Activated naive CD8-positive, alpha-beta T cell treated with anti-CD3 and anti-CD28 coated beads, Interleukin-2, amount 10 ng/mL, durations not matched to agents 7 days and 5 days (primary cell): ENCODE measurements around the gene UQCC2. TPM values are rescaled to one million over a fixed set of nuclear protein-coding genes. Genes with fewer than 3 reads are reported as not detected.

Experiments used
- ATAC-seq: fragments of 150-1000 bp; cut with Tn5 transposase; one replicate; pipeline ENCODE4 v1.10.0; 2021; ENCODE audit warnings: low read depth, moderate library complexity
- POLR2A ChIA-PET: fragments of 350-600 bp; sonication (Branson Sonifier 250); formaldehyde crosslinking; loops from one replicate; lab custom pipeline; 2021; ENCODE audit warnings: antibody characterized with exemption; lab: Charles Lee
- DNase-seq: peaks from one replicate; pipeline ENCODE4 v3.0.0; 2021
- H3K27ac Mint-ChIP-seq: one replicate; pipeline ENCODE4 v1.8.0; 2022; ENCODE audit warnings: mild to moderate bottlenecking, mixed read lengths
- H3K27me3 Mint-ChIP-seq: one replicate; pipeline ENCODE4 v1.8.0; 2022; ENCODE audit warnings: mild to moderate bottlenecking, moderate library complexity, mixed read lengths
- H3K36me3 Mint-ChIP-seq: one replicate; pipeline ENCODE4 v1.8.0; 2021; ENCODE audit warnings: mild to moderate bottlenecking, mixed read lengths
- H3K4me1 Mint-ChIP-seq: one replicate; pipeline ENCODE4 v1.8.0; 2021; ENCODE audit warnings: mixed read lengths
- H3K4me3 Mint-ChIP-seq: one replicate; pipeline ENCODE4 v1.8.0; 2022; ENCODE audit warnings: mild to moderate bottlenecking, moderate library complexity, mixed read lengths
- H3K9me3 Mint-ChIP-seq: one replicate; pipeline ENCODE4 v1.8.0; 2021; ENCODE audit warnings: mixed read lengths
- microRNA-seq: library from miRNA; unstranded; fragments of <30 nt; microRNA quantifications from one replicate; pipeline ENCODE4 v1.2.0, GENCODE V29; 2022
- total RNA-seq, 2 experiments: library from RNA; stranded (reverse); gene quantifications; one replicate each; pipeline ENCODE4 v1.2.3, GENCODE V29; 2021

UQCC2 gene
- total RNA-seq, 2 experiments from 2014 or later = 60.9 to 64.0 TPM

DNA sequence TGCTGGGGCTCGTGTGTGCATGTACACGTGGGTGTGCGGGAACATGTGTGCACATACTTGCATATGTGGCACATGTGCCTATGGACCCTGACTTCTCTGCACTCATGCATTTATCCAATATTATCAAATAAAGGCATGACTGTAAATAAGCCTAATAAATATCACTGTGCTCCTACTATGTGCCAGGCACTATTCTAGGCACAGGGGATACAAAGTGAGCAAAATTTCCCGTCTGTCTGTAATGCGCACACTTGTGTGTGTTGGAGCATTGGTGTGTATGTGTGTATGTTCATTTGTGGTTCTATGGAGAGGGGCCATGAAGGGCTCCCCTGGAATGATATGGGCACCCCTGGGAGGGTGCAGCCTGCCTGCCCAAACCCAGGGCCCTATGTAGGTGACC is 48.5 kb downstream of the UQCC2 start:
- Mint-ChIP-seq H3K9me3 (no peaks in the 10 kb centered on the region), H3K36me3 (peaks cover 5% of the 10 kb centered on the region), H3K27ac (no peak overlapping the region), H3K4me1 (no peaks in the 10 kb centered on the region), H3K4me3 (no peak overlapping the region), H3K27me3 (no peaks in the 10 kb centered on the region)
- no peak for DNase-seq
- POLR2A ChIA-PET = no interaction called here
- ATAC-seq = no peak

DNA sequence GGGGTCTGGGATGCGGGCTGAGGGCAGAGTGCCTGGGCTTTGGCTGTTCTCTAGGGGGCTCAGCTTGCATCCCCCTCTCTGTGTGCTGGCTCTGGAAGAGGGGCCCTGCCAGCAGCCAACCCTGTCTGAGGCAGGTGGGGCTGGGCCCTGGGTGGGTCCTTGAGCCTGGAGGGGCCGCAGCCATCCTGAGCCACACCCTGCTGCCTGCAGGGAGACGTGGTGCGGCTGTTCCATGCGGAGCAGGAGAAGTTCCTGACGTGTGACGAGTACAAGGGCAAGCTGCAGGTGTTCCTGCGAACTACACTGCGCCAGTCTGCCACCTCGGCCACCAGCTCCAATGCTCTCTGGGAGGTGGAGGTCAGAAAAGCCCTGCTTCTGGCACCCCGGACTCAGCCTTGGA is 49.2 kb downstream of the UQCC2 start:
- DNase-seq (no peak), ATAC-seq (no peak)
- POLR2A ChIA-PET = no interaction called here
- Mint-ChIP-seq H3K27ac (no peak overlapping the region), H3K4me1 (no peaks in the 10 kb centered on the region), H3K36me3 (peaks cover 5% of the 10 kb centered on the region), H3K27me3 (no peaks in the 10 kb centered on the region), H3K4me3 (no peak overlapping the region), H3K9me3 (no peaks in the 10 kb centered on the region)

DNA sequence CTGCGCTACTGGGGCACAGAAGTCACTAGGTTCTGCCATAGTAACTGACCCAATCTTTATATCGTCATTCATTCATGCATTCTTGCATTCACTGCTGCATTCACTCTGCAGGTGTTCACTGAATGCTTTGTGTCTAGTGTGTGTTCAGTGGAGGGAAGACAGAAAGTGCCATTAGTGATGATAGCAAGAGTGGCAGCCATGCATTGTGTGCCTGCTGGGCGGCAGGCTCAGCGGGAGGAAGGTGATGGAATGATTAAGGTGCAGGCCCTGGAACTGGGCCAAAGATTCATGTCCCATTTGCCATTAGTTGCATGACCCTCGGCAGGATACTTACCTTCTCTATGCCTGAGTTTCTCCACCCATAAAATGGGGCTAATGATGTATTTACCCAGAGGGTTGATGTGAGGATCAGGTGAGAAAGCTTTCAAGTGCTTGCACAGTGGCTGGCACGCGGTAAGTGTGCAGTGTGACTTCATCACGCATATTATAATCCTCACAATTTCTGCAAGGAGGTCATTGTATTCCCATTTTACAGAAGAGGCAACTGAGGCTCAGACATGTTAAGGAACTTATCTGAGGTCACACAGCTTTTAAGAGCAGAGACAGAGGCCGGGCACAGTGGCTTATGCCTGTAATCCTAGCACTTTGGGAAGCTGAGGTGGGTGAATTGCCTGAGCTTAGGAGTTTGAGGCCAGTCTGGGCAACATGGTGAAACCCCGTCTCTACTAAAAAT is 50.2 kb downstream of the UQCC2 start:
- Mint-ChIP-seq H3K4me3 (no peak overlapping the region), H3K9me3 (no peaks in the 10 kb centered on the region), H3K4me1 (no peaks in the 10 kb centered on the region), H3K27ac (no peak overlapping the region), H3K27me3 (no peaks in the 10 kb centered on the region), H3K36me3 (peaks cover 5% of the 10 kb centered on the region)
- ATAC-seq = no peak
- POLR2A ChIA-PET = no interaction called here
- DNase-seq = no peak

DNA sequence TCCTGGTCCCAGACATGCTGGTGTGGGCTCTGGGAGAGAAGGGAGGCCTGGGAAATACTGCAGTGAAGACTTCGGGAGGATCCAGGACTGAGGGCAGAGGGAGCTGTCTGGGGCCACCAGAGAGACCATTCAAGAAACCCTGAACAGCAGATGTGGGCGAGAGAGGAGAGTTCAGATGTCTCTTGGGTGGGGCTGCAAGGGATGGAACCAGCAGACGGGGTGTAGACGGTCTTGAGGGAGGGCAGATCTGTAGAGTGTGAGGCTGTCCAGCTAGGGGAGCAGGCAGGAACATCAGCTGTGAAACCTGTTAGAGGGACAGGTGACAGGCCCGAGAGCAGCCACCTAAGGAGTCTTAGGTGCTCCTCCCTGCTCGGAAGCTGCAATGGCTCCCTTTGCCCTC is 51.5 kb downstream of the UQCC2 start:
- POLR2A ChIA-PET = no interaction called here

DNA sequence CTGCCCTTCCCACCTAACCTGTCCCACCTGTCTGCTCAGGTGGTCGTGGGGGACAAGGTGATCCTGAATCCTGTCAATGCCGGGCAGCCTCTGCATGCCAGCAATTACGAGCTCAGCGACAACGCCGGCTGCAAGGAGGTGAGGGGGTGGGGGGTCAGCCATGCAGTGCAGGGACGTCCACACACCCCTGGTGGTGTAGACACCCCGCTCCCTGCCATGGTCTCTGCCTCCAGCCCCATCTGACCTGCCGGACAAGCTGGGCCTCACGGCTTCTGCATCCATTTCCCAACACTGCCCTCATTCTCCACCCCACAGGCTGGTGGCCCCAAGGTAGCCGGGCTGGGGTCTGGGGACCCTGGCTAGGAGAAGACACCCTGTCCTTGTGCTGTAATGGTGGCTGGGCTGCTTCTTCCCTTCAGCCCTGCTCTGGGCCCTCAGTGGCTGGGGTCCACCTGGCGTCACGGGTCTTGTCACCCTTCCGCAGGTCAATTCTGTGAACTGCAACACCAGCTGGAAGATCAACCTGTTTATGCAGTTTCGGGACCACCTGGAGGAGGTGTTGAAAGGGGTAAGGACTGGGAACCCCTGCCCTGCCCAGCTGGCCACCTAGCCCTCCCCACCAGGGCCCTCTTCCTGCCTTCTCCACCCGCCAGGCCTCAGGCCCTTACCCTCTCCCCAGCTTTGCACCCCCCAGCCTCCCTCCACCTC is 52.4 kb downstream of the UQCC2 start:
- DNase-seq (no peak), ATAC-seq (no peak)
- H3K27me3 Mint-ChIP-seq = no peaks in the 10 kb centered on the region
- no peak overlapping the region for H3K27ac Mint-ChIP-seq
- peaks cover 4% of the 10 kb centered on the region for H3K4me1 Mint-ChIP-seq
- no peak overlapping the region for H3K4me3 Mint-ChIP-seq
- H3K9me3 Mint-ChIP-seq = no peaks in the 10 kb centered on the region
- POLR2A ChIA-PET = no interaction called here
- peaks cover 10% of the 10 kb centered on the region for H3K36me3 Mint-ChIP-seq

More for the DNA sequence above, 51.5 kb downstream of the UQCC2 start:
- no peaks in the 10 kb centered on the region for H3K9me3 Mint-ChIP-seq
- H3K4me3 Mint-ChIP-seq = no peak overlapping the region
- no peaks in the 10 kb centered on the region for H3K27me3 Mint-ChIP-seq
- no peak for ATAC-seq
- H3K4me1 Mint-ChIP-seq = no peaks in the 10 kb centered on the region
- no peak for DNase-seq
- H3K27ac Mint-ChIP-seq = peak overlapping the region; percentile 34
- peaks cover 5% of the 10 kb centered on the region for H3K36me3 Mint-ChIP-seq

DNA sequence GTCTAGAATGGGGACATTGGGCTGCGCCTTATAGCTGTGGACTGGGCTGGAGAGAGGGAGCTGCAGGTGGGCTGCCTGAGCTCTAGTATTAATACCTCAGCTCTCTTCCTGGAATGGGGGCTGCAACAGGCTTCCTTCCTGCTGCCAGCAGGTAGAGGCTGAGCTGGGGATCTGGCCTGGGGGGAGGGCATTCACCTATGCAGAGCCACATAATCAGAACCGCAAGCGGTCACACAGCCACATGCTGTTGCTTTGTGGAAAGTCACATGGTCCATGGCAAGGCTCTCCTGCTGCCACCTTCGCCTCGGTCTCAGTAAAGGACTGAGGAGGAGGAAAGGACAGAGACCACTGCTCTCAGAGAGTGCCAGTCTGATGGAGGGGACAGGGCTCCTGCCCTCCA is 54.7 kb downstream of the UQCC2 start:
- DNase-seq = no peak
- ATAC-seq = no peak
- H3K27me3 Mint-ChIP-seq = no peaks in the 10 kb centered on the region
- H3K4me3 Mint-ChIP-seq = no peak overlapping the region
- no peak overlapping the region for H3K27ac Mint-ChIP-seq
- peaks cover 8% of the 10 kb centered on the region for H3K36me3 Mint-ChIP-seq
- H3K9me3 Mint-ChIP-seq = no peaks in the 10 kb centered on the region
- H3K4me1 Mint-ChIP-seq = peaks cover 4% of the 10 kb centered on the region
- POLR2A ChIA-PET = no interaction called here

DNA sequence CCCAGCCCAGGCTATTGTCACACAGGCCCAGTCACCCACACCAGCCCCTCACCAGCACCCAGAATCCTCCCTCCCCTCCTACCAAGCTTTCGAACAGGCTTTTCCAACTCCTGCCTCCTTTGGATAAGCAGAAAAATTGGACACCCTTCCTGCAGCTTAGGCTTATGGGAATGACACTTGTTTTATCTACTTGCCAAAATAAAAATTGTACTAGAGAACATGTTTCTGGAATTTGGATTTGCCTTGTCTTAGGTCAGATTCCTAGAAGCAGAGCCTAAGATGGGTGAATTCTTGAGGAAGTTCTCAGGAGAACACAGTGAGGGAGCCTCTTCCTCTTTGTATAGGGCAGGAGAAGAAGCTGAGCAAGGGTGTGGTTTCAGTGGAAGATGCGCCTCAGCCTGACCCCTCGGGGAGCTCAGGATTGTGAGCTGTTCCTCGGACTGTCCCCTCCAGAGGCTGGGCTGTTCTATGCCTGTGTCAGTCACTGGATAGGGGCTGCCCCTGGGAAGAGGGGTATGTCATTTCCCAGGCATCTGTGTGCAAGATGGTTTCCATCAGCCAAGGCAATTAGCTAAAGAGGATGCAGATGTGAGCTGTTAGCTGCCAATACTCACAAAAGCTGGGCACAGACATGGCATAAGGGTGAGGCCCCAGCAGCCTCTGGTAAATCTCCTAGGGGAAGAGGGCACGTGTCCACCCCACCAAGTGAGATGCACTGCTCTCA is 56.5 kb downstream of the UQCC2 start:
- Mint-ChIP-seq H3K4me1 (peaks cover 6% of the 10 kb centered on the region), H3K27ac (no peak overlapping the region), H3K36me3 (peaks cover 10% of the 10 kb centered on the region), H3K9me3 (no peaks in the 10 kb centered on the region), H3K4me3 (no peak overlapping the region), H3K27me3 (no peaks in the 10 kb centered on the region)
- POLR2A ChIA-PET = no interaction called here
- ATAC-seq (no peak), DNase-seq (no peak)

DNA sequence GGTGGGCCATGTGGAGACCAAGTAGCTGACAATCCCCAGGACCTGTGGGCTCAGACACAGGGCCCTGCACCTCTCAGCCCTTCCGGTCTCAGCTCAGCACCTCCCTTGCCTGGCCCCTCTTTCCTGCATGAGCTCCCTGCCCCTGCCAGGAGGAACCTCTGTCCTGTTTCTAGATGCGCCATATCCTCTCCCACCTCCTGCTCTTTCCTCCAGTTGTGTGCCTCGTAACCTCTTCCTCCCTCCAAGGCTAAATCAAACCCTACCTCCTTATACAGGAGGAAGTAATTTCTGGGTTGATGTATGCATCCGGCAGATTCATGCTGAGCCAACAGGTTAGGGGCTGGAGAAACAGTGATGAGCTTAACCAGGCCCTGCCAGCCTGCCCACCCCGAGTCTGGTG is 59.5 kb downstream of the UQCC2 start:
- Mint-ChIP-seq H3K27ac (no peak overlapping the region), H3K36me3 (peaks cover 17% of the 10 kb centered on the region), H3K9me3 (no peaks in the 10 kb centered on the region), H3K4me3 (no peak overlapping the region), H3K27me3 (no peaks in the 10 kb centered on the region), H3K4me1 (peaks cover 11% of the 10 kb centered on the region)
- ATAC-seq = no peak
- POLR2A ChIA-PET = no interaction called here
- DNase-seq = no peak

DNA sequence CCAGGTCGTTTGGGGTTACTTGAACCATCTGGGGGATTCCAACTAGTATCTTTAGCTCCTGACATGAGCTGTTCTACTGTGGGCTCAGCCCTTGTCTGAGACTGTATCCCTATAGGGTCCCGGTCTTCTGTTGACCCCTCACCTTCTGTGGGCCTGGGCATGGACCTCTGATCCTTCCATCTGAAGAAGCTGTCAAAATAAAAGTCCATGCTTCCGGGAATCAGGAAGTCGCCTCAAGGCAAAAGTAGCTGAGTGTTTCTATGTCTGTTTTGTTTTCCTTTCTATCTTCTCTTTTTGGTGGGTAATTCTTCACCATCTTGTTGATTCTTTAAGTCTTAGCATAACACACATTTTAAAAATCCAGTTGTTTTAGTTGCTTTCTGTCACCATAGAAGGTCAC is 60.1 kb downstream of the UQCC2 start:
- H3K27me3 Mint-ChIP-seq = no peaks in the 10 kb centered on the region
- H3K9me3 Mint-ChIP-seq = no peaks in the 10 kb centered on the region
- POLR2A ChIA-PET = no interaction called here
- H3K36me3 Mint-ChIP-seq = peaks cover 20% of the 10 kb centered on the region
- DNase-seq = no peak
- H3K4me3 Mint-ChIP-seq = no peak overlapping the region
- H3K27ac Mint-ChIP-seq = no peak overlapping the region
- no peak for ATAC-seq
- peaks cover 13% of the 10 kb centered on the region for H3K4me1 Mint-ChIP-seq

Small RNAs within 50 kb of the gene (microRNA-seq; reads per million reads assigned to microRNA genes)
- 8.4 reads per million, percentile 9 among the genes with 10 or more reads in this experiment for gene MIR3934

Other genes starting within 250 kb of the UQCC2 start
- 10 to 100 TPM; 48.0 to 48.1 TPM for gene BAK1, start 131.4 kb downstream of the UQCC2 start, total RNA-seq
- 10 to 100 TPM; 61.4 to 61.8 TPM for gene ITPR3, start 90.4 kb downstream of the UQCC2 start, total RNA-seq
- not detected for gene IP6K3, start 35.2 kb upstream of the UQCC2 start, total RNA-seq
- 10 to 100 TPM; 83.9 to 84.7 TPM for gene LEMD2, start 77.4 kb upstream of the UQCC2 start, total RNA-seq
- not detected for gene MLN, start 92.3 kb upstream of the UQCC2 start, total RNA-seq